NB4 (cell line): Measurements from ENCODE around the gene PLXNB2.

Experiments
- MYC ChIP-seq: IDR thresholded peaks from 2 replicates; pipeline ENCODE4 v1.6.1; 2011; ENCODE audit warnings: low read depth, low read length
- TF ChIP-seq, protein P1 (sequence below): IDR thresholded peaks from one replicate; pipeline ENCODE4 v1.5.1; 2012; ENCODE audit warnings: low read depth, low read length
- TF ChIP-seq, protein P2 (sequence below): IDR thresholded peaks from 2 replicates; pipeline ENCODE4 v1.6.1; 2011; ENCODE audit warnings: low read depth, low read length

DNA sequence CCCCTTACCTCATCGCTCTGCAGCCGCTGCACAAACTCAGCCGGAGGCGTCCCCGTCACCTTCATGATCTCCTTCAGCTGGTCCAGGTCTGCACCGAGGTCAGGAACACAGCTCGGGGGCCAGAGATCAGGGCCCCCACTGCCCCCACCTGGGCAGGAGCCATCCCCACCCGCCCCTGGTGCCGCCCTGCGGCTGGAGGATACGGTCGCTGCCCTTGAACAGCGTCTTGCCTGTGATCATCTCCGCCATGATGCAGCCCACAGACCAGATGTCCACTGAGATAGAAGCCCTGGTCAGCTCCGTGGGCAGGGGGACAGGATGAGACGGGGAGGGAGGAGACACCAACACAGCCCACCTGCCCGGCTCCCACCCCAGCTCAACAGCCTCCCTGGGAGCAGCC, 51.8 kb downstream of the PLXNB2 start:
- TF ChIP-seq, protein P1, sequence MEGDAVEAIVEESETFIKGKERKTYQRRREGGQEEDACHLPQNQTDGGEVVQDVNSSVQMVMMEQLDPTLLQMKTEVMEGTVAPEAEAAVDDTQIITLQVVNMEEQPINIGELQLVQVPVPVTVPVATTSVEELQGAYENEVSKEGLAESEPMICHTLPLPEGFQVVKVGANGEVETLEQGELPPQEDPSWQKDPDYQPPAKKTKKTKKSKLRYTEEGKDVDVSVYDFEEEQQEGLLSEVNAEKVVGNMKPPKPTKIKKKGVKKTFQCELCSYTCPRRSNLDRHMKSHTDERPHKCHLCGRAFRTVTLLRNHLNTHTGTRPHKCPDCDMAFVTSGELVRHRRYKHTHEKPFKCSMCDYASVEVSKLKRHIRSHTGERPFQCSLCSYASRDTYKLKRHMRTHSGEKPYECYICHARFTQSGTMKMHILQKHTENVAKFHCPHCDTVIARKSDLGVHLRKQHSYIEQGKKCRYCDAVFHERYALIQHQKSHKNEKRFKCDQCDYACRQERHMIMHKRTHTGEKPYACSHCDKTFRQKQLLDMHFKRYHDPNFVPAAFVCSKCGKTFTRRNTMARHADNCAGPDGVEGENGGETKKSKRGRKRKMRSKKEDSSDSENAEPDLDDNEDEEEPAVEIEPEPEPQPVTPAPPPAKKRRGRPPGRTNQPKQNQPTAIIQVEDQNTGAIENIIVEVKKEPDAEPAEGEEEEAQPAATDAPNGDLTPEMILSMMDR = no peak
- TF ChIP-seq, protein P2, sequence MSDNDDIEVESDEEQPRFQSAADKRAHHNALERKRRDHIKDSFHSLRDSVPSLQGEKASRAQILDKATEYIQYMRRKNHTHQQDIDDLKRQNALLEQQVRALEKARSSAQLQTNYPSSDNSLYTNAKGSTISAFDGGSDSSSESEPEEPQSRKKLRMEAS = no peak
- TF ChIP-seq MYC = no peak
